Measurements from ENCODE around the gene SMIM22.
A peak's percentile ranks its signal among the peaks of the same experiment; 100 is the strongest.
"Not testable (repeated sequence)": the region's sequence is repeated elsewhere in the genome, so short reads cannot be mapped to it uniquely, and the experiment has no call there.

Gene SMIM22

DNA sequence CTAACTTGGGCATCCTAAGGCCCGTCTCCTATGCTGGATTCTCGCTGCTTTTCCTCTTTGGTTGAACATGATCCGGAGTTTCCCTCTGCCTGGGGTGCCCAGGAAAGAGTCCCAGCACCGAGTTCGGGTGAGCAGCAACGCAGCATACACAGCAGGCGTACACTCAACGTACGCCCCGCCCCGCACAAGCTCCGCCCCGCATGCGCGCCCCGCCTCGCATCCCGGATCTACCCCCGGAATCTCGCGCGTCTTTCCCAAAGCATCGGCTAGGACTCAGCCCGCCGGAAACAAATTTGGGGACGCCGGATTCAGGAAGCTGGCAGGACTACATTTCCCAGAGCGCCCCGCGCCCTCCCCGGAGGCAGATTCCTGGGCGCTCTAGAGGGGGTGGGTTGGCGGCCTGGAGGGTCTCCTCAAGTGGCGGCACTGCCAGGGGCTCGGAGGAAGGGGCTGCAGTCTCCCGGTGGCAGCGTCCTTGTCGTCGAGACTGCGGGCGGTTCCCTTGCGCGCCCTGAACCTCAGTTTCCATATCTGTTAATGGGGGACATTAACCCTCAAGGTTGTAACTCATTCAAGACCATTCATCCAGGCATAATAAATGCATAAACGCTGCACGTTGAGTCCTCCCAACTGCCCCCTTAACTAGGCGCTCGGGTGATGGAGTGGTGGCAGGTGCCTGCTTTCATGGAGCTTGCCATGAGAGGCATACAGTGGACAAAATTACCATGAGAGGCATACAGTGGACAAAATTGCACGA lies 26.4 kb upstream of the SMIM22 start:
- DNase-seq (ENCODE audit: low read depth) = peak; percentile 66

DNA sequence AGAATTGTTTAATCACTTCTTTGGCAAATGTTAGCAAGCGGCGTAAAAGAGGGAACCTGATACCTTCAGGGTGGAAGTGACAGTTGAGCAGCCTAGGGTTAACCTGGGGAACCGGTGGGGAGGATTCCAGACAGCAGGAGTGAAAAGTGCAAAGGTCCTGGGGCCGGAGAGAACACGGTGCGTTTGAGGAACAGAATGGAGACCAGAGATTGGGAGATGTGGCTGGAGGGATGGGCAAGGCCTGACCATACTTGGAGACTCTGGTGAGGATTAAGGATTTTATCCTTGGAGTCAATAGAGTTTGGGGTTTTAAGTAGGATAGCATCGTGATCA lies 25.9 kb upstream of the SMIM22 start:
- no peak for DNase-seq (ENCODE audit: low read depth)

- DNase-seq (ENCODE audit: low read depth) = no peak
Observed at GRCh38 chr16:4771646-4772045, 23.5 kb upstream of the SMIM22 start.

DNA sequence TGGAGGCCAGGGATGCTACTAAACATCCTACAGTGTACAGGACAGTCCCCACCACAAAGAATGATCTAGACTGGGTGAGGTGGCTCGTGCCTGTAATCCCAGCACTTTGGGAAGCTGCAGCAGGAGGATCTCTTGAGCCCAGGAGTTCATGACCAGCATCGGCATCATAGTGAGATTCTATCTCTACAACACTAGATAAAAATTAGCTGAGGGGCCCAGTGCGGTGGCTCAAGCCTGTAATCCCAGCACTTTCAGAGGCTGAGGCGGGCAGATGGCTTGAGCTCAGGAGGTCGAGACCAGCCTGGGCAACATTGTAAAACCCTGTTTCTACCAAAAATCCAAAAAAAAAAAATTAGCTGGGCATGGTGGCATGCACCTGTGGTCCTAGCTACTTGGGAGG lies 22.8 kb upstream of the SMIM22 start:
- DNase-seq (ENCODE audit: low read depth) = no peak

GRCh38 chr16:4775005-4775404 lies 20.2 kb upstream of the SMIM22 start:
- no peak for DNase-seq (ENCODE audit: low read depth)

DNA sequence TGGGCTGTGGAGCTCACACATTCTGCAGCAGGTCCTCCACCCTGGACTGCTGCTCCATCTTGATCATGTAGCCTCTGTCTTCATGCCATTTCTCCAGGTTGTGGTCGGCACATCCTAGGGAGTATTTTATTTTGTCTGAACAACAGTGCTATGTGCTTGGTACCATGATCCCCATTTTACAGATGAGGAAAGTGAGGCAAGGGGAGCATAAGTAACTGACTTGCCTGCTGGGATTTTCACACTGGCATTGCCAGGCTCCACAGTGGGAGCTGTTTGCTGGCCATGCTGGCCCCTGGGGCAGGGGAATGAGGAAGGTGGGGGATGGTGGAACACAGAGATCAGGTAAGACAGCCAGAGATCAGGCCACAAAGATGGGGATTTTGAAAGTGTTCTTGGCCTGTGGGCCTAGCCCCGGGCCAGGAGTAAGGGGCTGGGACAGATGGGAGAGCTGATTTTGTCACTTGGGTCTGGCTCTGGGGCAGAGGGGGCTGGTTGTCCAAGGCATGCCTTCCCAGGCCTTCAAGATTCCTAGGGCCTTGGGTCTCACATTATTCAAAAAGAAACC lies 18.9 kb upstream of the SMIM22 start:
- DNase-seq (ENCODE audit: low read depth) = no peak

DNA sequence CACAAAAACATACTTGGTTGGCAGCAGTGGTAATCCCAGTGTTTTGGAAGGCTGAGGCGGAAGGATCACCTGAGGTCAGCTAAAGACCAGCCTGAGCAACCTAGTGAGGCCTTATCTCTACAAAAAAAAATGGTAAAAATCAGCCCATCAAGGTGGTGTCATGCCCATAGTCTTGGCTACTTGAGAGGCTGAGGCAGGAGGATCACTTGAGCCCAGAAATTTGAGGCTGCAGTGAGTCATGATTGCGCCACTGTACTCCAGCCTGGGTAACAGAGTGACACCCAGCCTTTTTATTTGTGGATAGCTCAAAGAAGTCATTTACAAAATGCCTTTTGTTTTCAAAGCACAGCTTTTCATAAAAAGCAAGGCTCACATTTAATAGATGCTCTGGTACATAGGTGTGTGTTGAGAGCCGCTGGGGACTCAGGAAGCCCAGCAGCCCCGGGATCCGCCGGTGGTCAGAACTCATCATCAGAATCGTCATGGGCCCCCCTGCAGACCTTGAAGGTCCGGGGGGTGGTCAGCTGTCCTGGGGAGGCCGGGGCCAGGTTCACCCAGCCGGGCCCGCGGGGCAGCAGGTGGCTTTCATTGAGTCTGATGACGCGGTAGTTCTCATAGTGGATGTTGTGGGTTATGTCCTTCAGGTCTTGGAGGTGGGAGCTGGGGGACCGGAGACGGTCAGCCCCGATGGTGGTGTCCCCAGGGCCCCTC lies 17.7 kb upstream of the SMIM22 start:
- no peak for DNase-seq (ENCODE audit: low read depth)

- DNase-seq (ENCODE audit: low read depth) = no peak
Observed at GRCh38 chr16:4778050-4778392, 17.1 kb upstream of the SMIM22 start.

- no peak for DNase-seq (ENCODE audit: low read depth)
Observed at GRCh38 chr16:4780235-4780634, 14.9 kb upstream of the SMIM22 start.

DNA sequence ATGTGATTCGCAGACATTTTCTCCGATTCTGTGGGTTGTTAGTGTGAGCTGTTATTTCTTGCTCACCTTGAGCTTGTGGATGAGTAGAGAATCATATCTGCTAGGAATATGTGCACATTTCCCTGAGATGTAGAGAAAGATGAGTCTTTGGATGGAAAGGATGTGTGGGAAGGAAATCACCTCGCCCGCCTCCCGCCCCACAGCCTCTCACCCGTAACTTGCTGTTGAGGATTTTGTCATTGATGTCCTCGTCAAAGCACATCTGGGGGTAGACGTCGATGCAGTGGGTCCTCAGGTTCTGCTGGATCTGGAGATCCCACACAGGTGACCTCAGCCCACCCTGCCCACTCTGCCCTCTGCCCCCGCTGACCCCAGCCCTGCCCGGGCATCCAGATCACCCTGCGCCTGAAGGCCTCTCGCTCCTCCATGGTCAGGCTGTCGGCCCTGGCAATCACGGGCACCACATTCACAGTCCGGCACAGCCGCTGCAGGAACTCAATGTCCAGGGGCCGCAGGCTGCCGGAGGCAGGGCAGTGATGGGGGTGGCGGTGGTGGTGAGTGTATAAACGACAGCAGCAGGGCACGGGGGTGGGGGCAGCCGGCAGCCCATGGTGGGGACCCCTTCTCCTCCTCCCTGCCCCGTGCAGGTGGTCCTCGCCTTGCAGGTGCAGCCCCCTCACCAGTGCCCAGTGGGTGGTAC lies 11.8 kb upstream of the SMIM22 start:
- no peak for DNase-seq (ENCODE audit: low read depth)

DNA sequence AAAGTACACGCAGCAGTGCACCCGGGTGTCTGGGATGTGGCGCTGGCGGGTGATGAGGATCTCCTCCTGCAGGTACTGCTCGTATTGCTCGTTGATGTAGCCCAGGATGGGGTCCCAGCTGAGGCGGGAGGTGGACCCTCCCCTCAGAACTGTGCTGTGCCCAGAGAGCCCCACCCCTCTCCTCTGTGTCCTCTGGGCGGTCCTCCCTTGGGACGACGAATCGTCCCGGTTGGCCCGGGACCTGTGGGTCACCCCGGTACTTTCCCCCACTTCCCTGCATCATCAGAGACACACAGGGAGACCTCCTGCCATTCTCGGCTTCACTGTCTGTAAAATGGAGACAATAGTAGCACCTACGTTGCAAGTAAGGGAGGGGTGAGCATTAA lies 11.2 kb upstream of the SMIM22 start:
- DNase-seq (ENCODE audit: low read depth) = no peak

DNA sequence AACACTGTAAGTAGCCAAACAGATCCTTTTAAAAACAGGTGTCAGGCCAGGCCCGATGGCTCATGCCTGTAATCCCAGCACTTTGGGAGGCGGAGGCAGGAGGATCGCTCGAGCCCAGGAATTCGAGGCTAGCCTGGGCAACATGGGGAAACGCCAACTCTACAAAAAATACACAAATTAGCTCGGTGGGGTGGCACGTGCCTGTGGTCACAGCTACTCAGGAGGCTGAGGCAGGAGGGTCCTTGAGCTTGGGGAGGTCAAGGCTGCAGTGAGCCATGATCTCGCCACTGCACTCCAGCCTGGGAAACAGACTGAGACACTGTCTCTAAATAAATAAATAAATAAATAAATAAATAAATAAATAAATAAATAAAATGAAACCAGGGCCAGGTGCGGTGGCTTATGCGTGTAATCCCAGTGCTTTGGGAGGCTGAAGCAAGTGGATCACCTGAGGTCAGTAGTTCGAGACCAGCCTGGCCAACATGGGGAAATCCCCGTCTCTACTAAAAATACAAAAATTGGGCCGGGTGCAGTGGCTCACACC lies 10.7 kb upstream of the SMIM22 start:
- DNase-seq (ENCODE audit: low read depth) = not testable (repeated sequence)

DNA sequence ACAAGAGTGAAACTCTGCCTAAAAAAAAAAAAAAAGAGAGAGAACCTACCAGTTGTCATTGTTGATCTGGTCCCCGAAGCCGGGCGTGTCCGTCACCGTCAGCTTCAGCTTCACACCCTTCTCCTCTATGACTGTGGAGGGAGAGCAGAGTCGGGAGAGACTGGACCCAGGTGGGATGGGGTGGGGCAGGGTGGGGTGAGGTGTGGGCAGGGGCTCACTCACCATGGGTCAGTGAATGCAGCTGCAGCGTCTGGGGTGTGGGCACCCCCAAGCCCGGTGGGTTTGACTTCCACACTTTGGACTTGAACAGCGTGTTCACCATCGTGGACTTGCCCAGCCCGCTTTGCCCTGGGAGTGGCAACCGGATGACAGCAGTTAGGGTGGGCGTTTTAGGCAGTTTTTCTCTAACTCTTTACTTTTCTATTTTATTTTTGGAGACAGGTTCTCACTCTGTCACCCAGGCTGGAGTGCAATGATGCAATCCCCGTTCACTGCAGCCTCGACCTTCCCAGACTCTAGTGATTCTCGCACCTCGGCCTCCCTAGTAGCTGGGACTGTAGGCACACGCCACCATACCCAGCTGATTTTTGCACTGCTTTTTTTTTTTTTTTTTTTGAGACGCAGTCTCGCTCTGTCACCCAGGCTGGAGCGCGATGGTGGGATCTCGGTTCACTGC lies 9.3 kb upstream of the SMIM22 start:
- DNase-seq (ENCODE audit: low read depth) = no peak

DNA sequence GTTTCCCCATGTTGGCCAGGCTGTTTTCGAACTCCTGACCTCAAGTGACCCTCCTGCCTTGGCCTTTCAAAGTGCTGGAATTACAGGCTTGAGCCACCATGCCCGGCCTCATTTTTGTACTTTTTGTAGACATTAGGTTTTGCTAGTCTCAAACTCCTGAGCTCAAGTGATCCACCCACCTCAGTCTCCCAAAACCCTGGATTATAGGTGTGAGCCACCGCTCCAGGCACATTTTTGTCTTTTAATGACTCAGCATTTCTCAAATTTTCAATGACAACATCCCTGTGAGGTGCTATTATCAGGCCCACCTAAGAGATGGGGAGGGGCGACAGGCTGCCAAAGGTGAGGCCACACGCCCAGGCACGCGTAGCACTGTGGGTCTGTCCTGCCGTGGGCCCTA lies 8.1 kb upstream of the SMIM22 start:
- no peak for DNase-seq (ENCODE audit: low read depth)

DNA sequence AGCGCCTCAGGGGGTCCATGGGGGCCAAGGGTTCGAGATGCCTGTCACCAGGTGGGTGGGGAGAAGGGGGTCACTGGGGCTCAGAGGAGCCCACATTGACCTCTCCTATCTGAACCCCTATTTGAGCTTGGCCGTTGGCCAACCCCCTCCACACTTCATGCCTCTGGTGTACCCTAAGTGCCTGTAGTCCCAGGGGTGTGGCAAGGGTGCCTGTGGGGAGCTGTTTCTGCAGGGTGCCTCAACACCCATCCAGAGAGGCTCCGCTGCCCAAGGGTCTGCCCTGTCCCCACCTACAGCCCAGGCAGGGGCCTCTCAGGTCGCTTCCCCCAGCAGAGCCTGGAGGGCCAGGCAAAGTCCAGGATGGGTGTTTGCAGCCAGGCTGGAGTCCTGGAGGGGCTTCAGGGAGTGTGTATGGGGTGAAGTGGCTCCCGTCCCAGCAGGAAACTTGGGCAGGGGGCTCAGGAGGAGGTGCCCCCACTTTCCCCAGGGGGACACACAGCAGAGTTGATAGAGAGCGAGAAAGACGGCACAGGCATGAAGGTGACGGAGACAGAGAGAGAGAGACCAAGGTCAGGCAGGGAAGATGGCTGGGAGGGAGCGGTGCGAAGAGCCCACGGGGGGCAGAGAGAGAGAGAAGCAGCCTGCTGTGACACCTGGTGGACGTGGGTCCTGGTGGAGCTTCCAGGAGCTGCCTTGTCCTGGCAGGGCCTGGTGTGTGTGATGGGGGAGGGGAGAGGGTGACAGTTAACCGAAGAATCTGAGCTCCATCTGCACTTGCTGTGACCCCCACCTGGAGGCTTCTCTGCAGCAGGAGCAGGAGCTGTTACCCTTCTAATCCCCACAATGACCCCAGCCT lies 7.3 kb upstream of the SMIM22 start, which contains the start of gene SEPTIN12:
Gene SEPTIN12, minus strand, starts transcription at position 719 of the 856 bp plus-strand sequence. Its CDS starts 700 bp downstream, at position 19.
- no peak for DNase-seq (ENCODE audit: low read depth)

DNA sequence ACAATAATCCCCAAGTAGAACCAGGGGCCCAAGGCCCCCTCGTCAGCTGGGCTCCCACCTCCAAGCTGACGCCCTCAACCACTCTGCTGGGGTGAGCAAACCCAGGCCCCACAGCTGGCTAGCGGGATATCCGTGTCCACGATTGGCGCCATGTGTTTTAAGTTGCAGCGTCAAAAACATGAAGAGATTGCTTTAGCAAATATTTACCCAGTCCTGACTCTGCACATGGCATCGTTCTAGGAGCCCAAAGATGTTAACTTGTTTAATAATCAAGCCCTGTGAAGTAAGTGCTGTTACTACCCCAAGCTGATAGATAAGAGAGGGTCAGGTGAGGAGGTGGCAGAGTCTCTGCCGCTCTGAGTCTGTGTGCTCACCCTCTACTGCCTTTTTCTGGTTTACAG lies 6.7 kb upstream of the SMIM22 start:
- DNase-seq (ENCODE audit: low read depth) = no peak

- DNase-seq (ENCODE audit: low read depth) = no peak
Observed at GRCh38 chr16:4788910-4789309, 6.3 kb upstream of the SMIM22 start.

GRCh38 chr16:4790261-4790660 lies 4.9 kb upstream of the SMIM22 start:
- DNase-seq (ENCODE audit: low read depth) = no peak

- no peak for DNase-seq (ENCODE audit: low read depth)
Observed at GRCh38 chr16:4790871-4791270, 4.3 kb upstream of the SMIM22 start.

DNA sequence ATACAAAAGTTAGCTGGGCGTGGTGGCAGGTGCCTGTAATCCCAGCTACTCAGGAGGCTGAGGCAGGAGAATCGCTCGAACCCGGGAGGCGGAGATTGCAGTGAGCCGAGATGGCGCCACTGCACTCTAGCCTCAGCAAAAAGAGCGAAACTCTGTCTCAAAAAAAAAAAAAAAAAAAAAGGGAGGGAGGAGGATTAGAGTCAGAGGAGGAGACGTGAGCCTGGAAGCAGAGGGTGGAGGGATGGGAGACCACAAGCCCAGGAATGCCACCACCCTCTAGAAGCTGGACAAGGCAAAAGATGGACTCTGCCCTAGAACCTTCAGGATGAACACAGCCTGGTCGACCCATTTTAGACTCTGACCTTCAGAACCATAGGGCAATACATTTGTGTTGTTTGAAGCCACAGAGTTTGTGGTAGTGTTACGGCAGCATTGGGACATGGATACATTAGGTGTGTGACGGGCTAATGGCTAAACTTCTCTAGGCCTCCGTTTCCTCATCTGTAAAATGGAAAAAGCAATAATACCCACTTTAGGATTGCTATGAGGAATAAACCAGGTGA lies 2.1 kb upstream of the SMIM22 start:
- DNase-seq (ENCODE audit: low read depth) = no peak
